Right lobe of liver (tissue), 4 donors: Measurements from ENCODE around the gene PDZD2.

Experiments
- POLR2A ChIP-seq: fragments of 450-650 bp; IDR thresholded peaks from one replicate; pipeline ENCODE4 v1.6.1; 2017; ENCODE audit warnings: antibody characterized with exemption, mild to moderate bottlenecking
- TF ChIP-seq, protein P1 (sequence below), 4 donors: fragments of 200-600 bp in 3 of 4; fragments of 450-650 bp in 1 of 4; IDR thresholded peaks; one replicate each; pipeline versions ENCODE4 v1.5.1 to v1.8.0; 2016 to 2022; ENCODE audit warnings: antibody characterized with exemption in 4 of 4, mild to moderate bottlenecking in 2 of 4
- donor health status: DM: no; HTN: no; CAD: no.
- donor health status: DM: no; HTN: no; CAD: no.
- donor health status: DM: no; HTN: yes; CAD: no.

DNA sequence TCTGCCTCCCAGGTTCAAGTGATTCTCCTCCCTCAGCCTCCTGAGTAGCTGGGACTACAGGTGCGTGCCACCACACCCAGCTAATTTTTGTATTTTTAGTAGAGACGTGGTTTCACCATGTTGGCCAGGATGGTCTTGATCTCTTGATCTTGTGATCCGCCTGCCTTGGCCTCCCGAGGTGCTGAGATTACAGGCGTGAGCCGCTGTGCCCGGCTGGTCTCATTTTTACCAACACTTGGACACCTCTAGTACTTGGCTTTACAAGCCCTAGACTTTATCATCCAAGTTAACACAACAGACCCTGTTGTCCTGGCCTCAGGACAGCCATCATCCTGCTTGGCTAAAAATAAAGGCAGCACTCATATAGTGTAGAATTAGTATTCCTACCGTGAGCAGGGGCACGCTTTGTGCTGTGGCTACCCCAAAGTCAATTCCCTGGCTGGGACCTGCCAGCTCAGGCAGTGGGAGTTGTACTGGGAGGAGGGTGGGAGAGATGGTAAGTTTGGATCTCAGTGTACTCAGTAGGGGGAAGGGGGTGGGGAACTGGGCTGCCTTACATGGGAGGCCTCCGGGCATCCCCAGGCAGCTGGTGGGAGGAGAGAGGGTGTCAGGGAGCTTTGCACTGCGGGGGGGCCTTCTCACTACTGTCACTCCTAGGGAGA, 6.6 kb downstream of the PDZD2 start:
- TF ChIP-seq, protein P1, sequence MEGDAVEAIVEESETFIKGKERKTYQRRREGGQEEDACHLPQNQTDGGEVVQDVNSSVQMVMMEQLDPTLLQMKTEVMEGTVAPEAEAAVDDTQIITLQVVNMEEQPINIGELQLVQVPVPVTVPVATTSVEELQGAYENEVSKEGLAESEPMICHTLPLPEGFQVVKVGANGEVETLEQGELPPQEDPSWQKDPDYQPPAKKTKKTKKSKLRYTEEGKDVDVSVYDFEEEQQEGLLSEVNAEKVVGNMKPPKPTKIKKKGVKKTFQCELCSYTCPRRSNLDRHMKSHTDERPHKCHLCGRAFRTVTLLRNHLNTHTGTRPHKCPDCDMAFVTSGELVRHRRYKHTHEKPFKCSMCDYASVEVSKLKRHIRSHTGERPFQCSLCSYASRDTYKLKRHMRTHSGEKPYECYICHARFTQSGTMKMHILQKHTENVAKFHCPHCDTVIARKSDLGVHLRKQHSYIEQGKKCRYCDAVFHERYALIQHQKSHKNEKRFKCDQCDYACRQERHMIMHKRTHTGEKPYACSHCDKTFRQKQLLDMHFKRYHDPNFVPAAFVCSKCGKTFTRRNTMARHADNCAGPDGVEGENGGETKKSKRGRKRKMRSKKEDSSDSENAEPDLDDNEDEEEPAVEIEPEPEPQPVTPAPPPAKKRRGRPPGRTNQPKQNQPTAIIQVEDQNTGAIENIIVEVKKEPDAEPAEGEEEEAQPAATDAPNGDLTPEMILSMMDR (IDR thresholded peaks at IDR 0.05), result no peak
- no peak for TF ChIP-seq POLR2A
